Neural progenitor cell (in vitro differentiated cells): ENCODE data around the gene DOCK4. TPM values are rescaled to one million over a fixed set of nuclear protein-coding genes. Genes with fewer than 3 reads are reported as not detected.

Experiments
- DNase-seq: peaks from one replicate; pipeline ENCODE4 v3.0.0-alpha.2; 2016; ENCODE audit warnings: low spot score
- H2AFZ ChIP-seq: fragments of 200-600 bp; sonication (generic); replicated peaks from 2 replicates; pipeline ENCODE4 v1.6.1; 2016; ENCODE audit warnings: antibody characterized with exemption
- H3F3A ChIP-seq: fragments of 200-600 bp; sonication (generic); 2 replicates; pipeline ENCODE4 v1.6.1; 2016; ENCODE audit warnings: antibody characterized with exemption, low read depth
- H3K27ac ChIP-seq: fragments of 200-600 bp; sonication (generic); 2 replicates; pipeline ENCODE4 v1.5.1; 2016; ENCODE audit warnings: mild to moderate bottlenecking
- H3K27me3 ChIP-seq: fragments of 200-600 bp; sonication (generic); 2 replicates; pipeline ENCODE4 v1.6.1; 2016; ENCODE audit warnings: mild to moderate bottlenecking, moderate library complexity
- H3K36me3 ChIP-seq: fragments of 200-600 bp; sonication (generic); 2 replicates; pipeline ENCODE4 v1.5.1; 2016
- H3K4me1 ChIP-seq: fragments of 200-600 bp; sonication (generic); 2 replicates; pipeline ENCODE4 v1.6.1; 2016; ENCODE audit warnings: mixed run types
- H3K4me2 ChIP-seq: fragments of 200-600 bp; sonication (generic); 2 replicates; pipeline ENCODE4 v1.6.1; 2016
- H3K4me3 ChIP-seq: fragments of 200-600 bp; sonication (generic); 2 replicates; pipeline ENCODE4 v1.5.1; 2016
- H3K79me2 ChIP-seq: fragments of 200-600 bp; sonication (generic); 2 replicates; pipeline ENCODE4 v1.6.1; 2016; ENCODE audit warnings: low read depth
- H3K9ac ChIP-seq: fragments of 200-600 bp; sonication (generic); 2 replicates; pipeline ENCODE4 v1.6.1; 2016
- H3K9me3 ChIP-seq: fragments of 200-600 bp; sonication (generic); 2 replicates; pipeline ENCODE4 v1.5.1; 2016; ENCODE audit warnings: low read depth
- H4K20me1 ChIP-seq: fragments of 200-600 bp; sonication (generic); 2 replicates; pipeline ENCODE4 v1.6.1; 2016; ENCODE audit warnings: low read depth
- H3K27ac Mint-ChIP-seq: 3 replicates; pipeline ENCODE4 v1.8.0; 2021; ENCODE audit warnings: mixed read lengths
- H3K27me3 Mint-ChIP-seq: 2 replicates; pipeline ENCODE4 v1.8.0; 2022; ENCODE audit warnings: low read depth, mild to moderate bottlenecking, inconsistent platforms, moderate library complexity, mixed read lengths; ENCODE audit not compliant: insufficient read depth
- H3K36me3 Mint-ChIP-seq: 3 replicates; pipeline ENCODE4 v1.8.0; 2021; ENCODE audit warnings: mixed read lengths
- H3K4me1 Mint-ChIP-seq: 3 replicates; pipeline ENCODE4 v1.8.0; 2021; ENCODE audit warnings: mixed read lengths
- H3K4me3 Mint-ChIP-seq: 3 replicates; pipeline ENCODE4 v1.8.0; 2021; ENCODE audit warnings: mild to moderate bottlenecking, moderate library complexity, mixed read lengths
- H3K9me3 Mint-ChIP-seq: 3 replicates; pipeline ENCODE4 v1.8.0; 2020; ENCODE audit warnings: mixed read lengths
- CTCF ChIP-seq: fragments of 200-600 bp; sonication (generic); IDR thresholded peaks from 2 replicates; pipeline ENCODE4 v1.5.1; 2017; ENCODE audit warnings: antibody characterized with exemption, mild to moderate bottlenecking
- EZH2 ChIP-seq: fragments of 200-600 bp; sonication (generic); IDR thresholded peaks from 2 replicates; pipeline ENCODE4 v1.6.1; 2017; ENCODE audit warnings: antibody characterized with exemption, mild to moderate bottlenecking, moderate library complexity
- EZH2phosphoT487 ChIP-seq: fragments of 200-600 bp; sonication (generic); IDR thresholded peaks from 2 replicates; pipeline ENCODE4 v1.6.1; 2017; ENCODE audit warnings: antibody characterized with exemption
- total RNA-seq: library from RNA; depleted of rRNA; stranded (reverse); fragments of >200 nt; gene quantifications from 2 replicates; pipeline ENCODE4 v1.2.3, GENCODE V29; 2015; ENCODE audit warnings: low replicate concordance

The DOCK4 gene
- total RNA-seq, 1 donor from 2014 or later: 11.4 TPM

DNA sequence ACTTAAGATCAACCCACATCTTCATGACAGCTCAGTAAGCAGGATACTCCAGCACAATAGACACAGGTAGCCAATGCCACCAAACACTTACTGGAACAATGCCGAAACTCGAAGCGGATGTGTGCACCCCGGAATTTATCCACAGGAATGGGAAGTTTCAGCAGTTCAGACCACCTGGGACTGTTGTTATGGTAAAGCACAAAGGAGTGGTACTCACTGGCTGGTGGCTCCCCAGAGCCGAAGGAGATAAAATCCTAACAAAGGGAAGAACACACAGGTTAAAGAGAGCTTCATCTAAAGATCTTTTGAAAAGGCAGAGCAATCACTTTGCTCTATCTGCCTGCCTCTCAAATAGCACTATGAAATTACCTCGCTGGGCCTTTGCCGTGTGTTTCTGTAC, 305.9 kb downstream of the DOCK4 start:
- peaks cover 12% of the 10 kb centered on the region for H3K36me3 Mint-ChIP-seq
- Histone ChIP-seq H3K4me2 (no peak overlapping the region), H3K79me2 (no peaks in the 10 kb centered on the region), H3K4me3 (no peak overlapping the region), H3K27me3 (no peaks in the 10 kb centered on the region), H3K9me3 (no peaks in the 10 kb centered on the region), H3K9ac (no peak overlapping the region), H4K20me1 (no peaks in the 10 kb centered on the region), H3F3A (no peaks in the 10 kb centered on the region), H3K36me3 (no peaks in the 10 kb centered on the region), H3K4me1 (no peaks in the 10 kb centered on the region), H3K27ac (no peak overlapping the region), H2AFZ (no peak overlapping the region)
- DNase-seq: no peak
- H3K9me3 Mint-ChIP-seq: no peaks in the 10 kb centered on the region
- no peaks in the 10 kb centered on the region for H3K27me3 Mint-ChIP-seq
- no peaks in the 10 kb centered on the region for H3K4me1 Mint-ChIP-seq
- no peak overlapping the region for H3K4me3 Mint-ChIP-seq
- TF ChIP-seq CTCF: no peak
- no peak for TF ChIP-seq EZH2
- TF ChIP-seq EZH2phosphoT487: no peak
- no peak overlapping the region for H3K27ac Mint-ChIP-seq

DNA sequence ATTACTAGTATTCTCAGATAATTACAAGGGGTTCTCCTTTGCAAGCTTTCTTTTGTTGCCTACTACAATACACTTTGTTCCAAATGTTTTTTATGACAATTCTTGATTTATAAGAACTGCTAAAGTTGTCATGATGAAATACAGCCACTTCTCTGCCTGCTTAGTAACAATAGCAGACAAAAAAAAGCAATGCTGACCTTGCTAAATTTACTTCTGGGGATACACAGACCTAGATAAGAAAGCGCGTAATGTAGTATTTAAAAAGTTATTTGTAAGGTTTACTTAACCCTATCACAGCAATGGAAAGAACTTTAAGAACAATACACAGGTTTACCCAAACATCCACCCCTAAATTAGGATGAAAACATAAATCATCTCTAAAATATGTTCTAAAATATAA, 311.1 kb downstream of the DOCK4 start:
- no peak overlapping the region for H3K4me3 Mint-ChIP-seq
- no peaks in the 10 kb centered on the region for H3K36me3 ChIP-seq
- peaks cover 8% of the 10 kb centered on the region for H3K36me3 Mint-ChIP-seq
- H3K27me3 Mint-ChIP-seq: no peaks in the 10 kb centered on the region
- H2AFZ ChIP-seq: no peak overlapping the region
- H3K4me1 ChIP-seq: no peaks in the 10 kb centered on the region
- H3F3A ChIP-seq: no peaks in the 10 kb centered on the region
- no peak for DNase-seq
- no peak overlapping the region for H3K4me3 ChIP-seq
- no peak for TF ChIP-seq EZH2
- no peak for TF ChIP-seq EZH2phosphoT487
- no peak for TF ChIP-seq CTCF
- H3K79me2 ChIP-seq: no peaks in the 10 kb centered on the region
- H3K4me2 ChIP-seq: no peak overlapping the region
- H3K9me3 ChIP-seq: no peaks in the 10 kb centered on the region
- no peak overlapping the region for H3K9ac ChIP-seq
- H4K20me1 ChIP-seq: no peaks in the 10 kb centered on the region
- peaks cover 4% of the 10 kb centered on the region for H3K4me1 Mint-ChIP-seq
- H3K27ac Mint-ChIP-seq: no peak overlapping the region
- no peak overlapping the region for H3K27ac ChIP-seq
- H3K9me3 Mint-ChIP-seq: no peaks in the 10 kb centered on the region
- H3K27me3 ChIP-seq: no peaks in the 10 kb centered on the region

DNA sequence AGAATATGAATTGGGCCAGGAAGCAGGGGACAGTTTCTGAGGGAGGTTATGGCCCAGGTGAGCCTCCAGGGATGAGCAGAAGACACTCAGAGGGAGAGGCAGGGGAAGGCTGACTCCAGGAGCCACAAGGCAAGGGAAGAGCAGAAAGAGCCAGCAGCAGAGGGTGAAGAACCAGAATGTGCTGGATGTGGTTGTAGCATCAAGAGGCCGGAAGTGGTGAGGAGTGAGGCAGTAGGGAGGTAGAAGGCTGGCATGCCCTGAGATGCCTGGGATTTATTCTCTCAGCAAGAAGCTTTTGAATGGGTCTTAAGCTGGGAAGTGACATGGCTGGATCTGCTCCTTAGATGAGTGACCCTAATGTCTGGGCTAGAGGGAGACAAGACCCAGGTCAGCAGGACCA, 311.7 kb downstream of the DOCK4 start:
- no peak overlapping the region for H3K9ac ChIP-seq
- no peaks in the 10 kb centered on the region for H4K20me1 ChIP-seq
- no peak overlapping the region for H3K27ac Mint-ChIP-seq
- H3K9me3 ChIP-seq: no peaks in the 10 kb centered on the region
- no peak overlapping the region for H3K4me3 ChIP-seq
- H3F3A ChIP-seq: no peaks in the 10 kb centered on the region
- H3K4me1 ChIP-seq: no peaks in the 10 kb centered on the region
- H3K4me2 ChIP-seq: no peak overlapping the region
- H3K9me3 Mint-ChIP-seq: no peaks in the 10 kb centered on the region
- H3K27me3 Mint-ChIP-seq: no peaks in the 10 kb centered on the region
- TF ChIP-seq EZH2 (no peak), EZH2phosphoT487 (no peak), CTCF (no peak)
- peaks cover 8% of the 10 kb centered on the region for H3K36me3 Mint-ChIP-seq
- H3K4me3 Mint-ChIP-seq: no peak overlapping the region
- H2AFZ ChIP-seq: no peak overlapping the region
- H3K36me3 ChIP-seq: no peaks in the 10 kb centered on the region
- no peaks in the 10 kb centered on the region for H3K79me2 ChIP-seq
- no peak overlapping the region for H3K27ac ChIP-seq
- peaks cover 4% of the 10 kb centered on the region for H3K4me1 Mint-ChIP-seq
- no peak for DNase-seq
- no peaks in the 10 kb centered on the region for H3K27me3 ChIP-seq

DNA sequence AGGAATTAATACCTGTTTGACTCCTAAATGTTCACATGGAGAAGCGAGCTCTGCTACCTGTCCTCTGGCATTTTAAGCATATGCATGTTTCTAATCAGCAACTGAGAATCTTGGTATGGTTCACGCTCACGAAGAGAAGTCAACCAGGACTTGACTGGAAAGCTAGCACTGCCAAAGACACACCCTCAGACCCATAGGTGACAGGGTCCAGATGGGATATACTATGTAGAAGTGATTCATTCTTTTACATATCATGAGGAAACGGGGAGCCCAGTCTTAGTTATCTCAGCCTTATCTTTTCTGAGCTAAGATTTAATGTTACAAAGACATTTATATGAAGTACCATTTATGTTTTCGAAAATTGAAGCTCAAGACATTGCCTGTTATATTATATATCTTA, 313.0 kb downstream of the DOCK4 start:
- Histone ChIP-seq H3F3A (no peaks in the 10 kb centered on the region), H3K4me3 (no peak overlapping the region), H3K4me1 (no peaks in the 10 kb centered on the region), H3K79me2 (no peaks in the 10 kb centered on the region), H3K9me3 (no peaks in the 10 kb centered on the region), H4K20me1 (no peaks in the 10 kb centered on the region), H3K36me3 (no peaks in the 10 kb centered on the region), H3K4me2 (no peak overlapping the region), H3K27me3 (no peaks in the 10 kb centered on the region), H2AFZ (no peak overlapping the region), H3K9ac (no peak overlapping the region), H3K27ac (no peak overlapping the region)
- Mint-ChIP-seq H3K4me3 (no peak overlapping the region), H3K36me3 (peaks cover 6% of the 10 kb centered on the region), H3K4me1 (peaks cover 4% of the 10 kb centered on the region), H3K9me3 (no peaks in the 10 kb centered on the region), H3K27me3 (no peaks in the 10 kb centered on the region), H3K27ac (no peak overlapping the region)
- no peak for DNase-seq
- TF ChIP-seq CTCF (no peak), EZH2phosphoT487 (no peak), EZH2 (no peak)
